ENCODE measurements around the gene SLC25A21.
A peak's percentile ranks its signal among the peaks of the same experiment; 100 is the strongest.

The SLC25A21 gene

GRCh38 chr14:37116933-37117849, 55.2 kb downstream of the SLC25A21 start:
- peak; percentile 42; the same call in 1 of the 2 replicates for TF ChIP-seq RAD21 (IDR thresholded peaks at IDR 0.05; ENCODE audit: low read depth)
- no peak for TF ChIP-seq EP300 (IDR thresholded peaks at IDR 0.05; ENCODE audit: borderline replicate concordance)

GRCh38 chr14:37115406-37115805, 57.0 kb downstream of the SLC25A21 start:
- TF ChIP-seq EGR1 (IDR thresholded peaks at IDR 0.05) (no peak), USF1 (IDR thresholded peaks at IDR 0.05) (no peak), TAF1 (IDR thresholded peaks at IDR 0.05; ENCODE audit: low read depth) (no peak), CEBPB (IDR thresholded peaks at IDR 0.05) (no peak), TEAD4 (IDR thresholded peaks at IDR 0.05) (no peak), ZBTB7A (IDR thresholded peaks at IDR 0.05; ENCODE audit: low read depth) (no peak), RAD21 (IDR thresholded peaks at IDR 0.05; ENCODE audit: low read depth) (no peak), EP300 (IDR thresholded peaks at IDR 0.05; ENCODE audit: borderline replicate concordance) (no peak), CREB1 (IDR thresholded peaks at IDR 0.05; ENCODE audit: low read depth) (no peak), FOXM1 (IDR thresholded peaks at IDR 0.05; ENCODE audit: borderline replicate concordance, low read depth) (no peak), TCF12 (IDR thresholded peaks at IDR 0.05; ENCODE audit: low read depth) (no peak), MAX (IDR thresholded peaks at IDR 0.05) (no peak), REST (IDR thresholded peaks at IDR 0.05; ENCODE audit: low read depth) (no peak), YY1 (IDR thresholded peaks at IDR 0.05; ENCODE audit: low read depth) (no peak)

GRCh38 chr14:37114559-37114958, 57.8 kb downstream of the SLC25A21 start:
- no peak for TF ChIP-seq REST (IDR thresholded peaks at IDR 0.05; ENCODE audit: low read depth)
- TF ChIP-seq EP300 (IDR thresholded peaks at IDR 0.05; ENCODE audit: borderline replicate concordance): no peak
- TF ChIP-seq EGR1 (IDR thresholded peaks at IDR 0.05): no peak
- no peak for TF ChIP-seq FOXM1 (IDR thresholded peaks at IDR 0.05; ENCODE audit: borderline replicate concordance, low read depth)
- TF ChIP-seq NFIC (IDR thresholded peaks at IDR 0.05): no peak
- TF ChIP-seq TCF12 (IDR thresholded peaks at IDR 0.05; ENCODE audit: low read depth): no peak
- no peak for TF ChIP-seq YY1 (IDR thresholded peaks at IDR 0.05; ENCODE audit: low read depth)
- TF ChIP-seq CEBPB (IDR thresholded peaks at IDR 0.05): no peak
- TF ChIP-seq ZBTB7A (IDR thresholded peaks at IDR 0.05; ENCODE audit: low read depth): no peak
- TF ChIP-seq MAX (IDR thresholded peaks at IDR 0.05): no peak
- TF ChIP-seq TEAD4 (IDR thresholded peaks at IDR 0.05): no peak
- no peak for TF ChIP-seq USF1 (IDR thresholded peaks at IDR 0.05)
- no peak for TF ChIP-seq CREB1 (IDR thresholded peaks at IDR 0.05; ENCODE audit: low read depth)

- TF ChIP-seq MAX (IDR thresholded peaks at IDR 0.05): no peak
- TF ChIP-seq EP300 (IDR thresholded peaks at IDR 0.05; ENCODE audit: borderline replicate concordance): no peak
- TF ChIP-seq TAF1 (IDR thresholded peaks at IDR 0.05; ENCODE audit: low read depth): no peak
- no peak for TF ChIP-seq YY1 (IDR thresholded peaks at IDR 0.05; ENCODE audit: low read depth)
- TF ChIP-seq USF1 (IDR thresholded peaks at IDR 0.05): no peak
These were observed 58.4 kb downstream of the SLC25A21 start for GRCh38 chr14:37114002-37114401.

GRCh38 chr14:37098132-37098531, 74.3 kb downstream of the SLC25A21 start:
- TF ChIP-seq TAF1 (IDR thresholded peaks at IDR 0.05; ENCODE audit: low read depth) (no peak), EGR1 (IDR thresholded peaks at IDR 0.05) (no peak), CEBPB (IDR thresholded peaks at IDR 0.05) (no peak), FOXM1 (IDR thresholded peaks at IDR 0.05; ENCODE audit: borderline replicate concordance, low read depth) (no peak), YY1 (IDR thresholded peaks at IDR 0.05; ENCODE audit: low read depth) (no peak), MAX (IDR thresholded peaks at IDR 0.05) (no peak), CREB1 (IDR thresholded peaks at IDR 0.05; ENCODE audit: low read depth) (no peak), NFIC (IDR thresholded peaks at IDR 0.05) (no peak), ZBTB7A (IDR thresholded peaks at IDR 0.05; ENCODE audit: low read depth) (no peak), RAD21 (IDR thresholded peaks at IDR 0.05; ENCODE audit: low read depth) (no peak), TCF12 (IDR thresholded peaks at IDR 0.05; ENCODE audit: low read depth) (no peak), EP300 (IDR thresholded peaks at IDR 0.05; ENCODE audit: borderline replicate concordance) (no peak), REST (IDR thresholded peaks at IDR 0.05; ENCODE audit: low read depth) (no peak), USF1 (IDR thresholded peaks at IDR 0.05) (no peak), TEAD4 (IDR thresholded peaks at IDR 0.05) (no peak)
